GM19099 (cell line): ENCODE data around the gene LCLAT1.

Source experiments
- POLR2A ChIP-seq: IDR thresholded peaks from 3 replicates; pipeline ENCODE4 v1.6.1; 2011; ENCODE audit warnings: low read depth; ENCODE audit not compliant: insufficient read length; ENCODE audit errors: extremely low read depth

The LCLAT1 gene

DNA sequence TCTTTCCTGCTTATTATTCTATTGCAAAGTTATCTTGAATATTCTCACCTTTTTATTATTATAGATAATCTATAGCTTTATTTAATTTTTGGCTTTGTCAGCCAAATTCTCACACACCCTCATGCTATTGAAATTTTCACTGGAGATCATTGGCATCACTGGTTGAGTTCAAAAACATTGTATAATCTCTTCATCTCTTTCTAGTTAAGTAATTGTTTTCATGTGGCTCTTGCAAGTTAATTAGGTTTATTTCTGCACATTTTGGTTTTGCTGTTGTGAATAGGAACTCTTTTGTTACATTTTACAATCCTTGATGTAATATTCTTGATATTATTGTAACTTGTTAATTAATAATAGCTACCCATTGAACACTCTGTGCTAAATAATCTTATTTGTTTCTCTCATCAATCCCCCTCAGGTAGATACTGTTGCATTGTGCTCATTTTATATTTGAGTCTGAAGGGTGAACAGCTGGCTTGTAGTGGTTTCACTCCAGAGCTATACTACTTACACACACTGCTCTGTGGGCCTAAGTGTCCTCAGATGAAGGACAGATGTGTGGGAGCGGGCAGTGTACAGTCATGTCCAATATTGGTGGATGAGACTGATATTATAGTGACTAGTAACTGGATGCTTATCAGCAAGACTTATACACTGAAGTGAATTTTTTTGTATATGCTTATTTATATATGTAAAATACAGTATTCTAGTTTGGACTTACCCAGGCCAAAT is 112.7 kb downstream of the LCLAT1 start:
- no peak for TF ChIP-seq POLR2A

GRCh38 chr2:30561349-30561748 is 114.3 kb downstream of the LCLAT1 start:
- TF ChIP-seq POLR2A = no peak

DNA sequence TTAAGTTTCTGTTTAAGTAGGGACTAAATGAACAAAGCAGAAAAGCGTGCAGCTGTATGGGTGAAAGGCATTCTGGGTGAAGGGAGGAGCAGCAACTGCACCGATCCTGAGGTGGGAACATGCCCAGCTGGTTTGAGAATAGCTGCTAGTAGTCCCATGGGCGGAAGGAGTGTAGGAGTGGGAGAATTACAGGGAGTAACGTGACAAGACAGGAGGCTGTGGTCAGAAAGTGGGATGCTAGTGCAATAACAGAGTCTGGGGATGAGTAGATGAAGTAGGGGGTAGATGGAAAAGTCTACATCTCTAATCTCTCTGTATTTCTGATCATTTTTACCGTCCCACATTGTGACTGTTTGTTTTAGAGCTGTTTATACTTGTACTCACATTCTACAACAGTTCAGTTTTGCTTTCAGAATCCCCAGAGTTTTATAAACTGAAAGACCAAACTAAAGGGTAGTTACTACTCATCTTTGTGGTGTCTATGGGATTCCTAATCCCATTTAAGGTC is 118.9 kb downstream of the LCLAT1 start:
- no peak for TF ChIP-seq POLR2A

GRCh38 chr2:30566631-30567030 is 119.6 kb downstream of the LCLAT1 start:
- no peak for TF ChIP-seq POLR2A

GRCh38 chr2:30567317-30567716 is 120.3 kb downstream of the LCLAT1 start:
- no peak for TF ChIP-seq POLR2A

DNA sequence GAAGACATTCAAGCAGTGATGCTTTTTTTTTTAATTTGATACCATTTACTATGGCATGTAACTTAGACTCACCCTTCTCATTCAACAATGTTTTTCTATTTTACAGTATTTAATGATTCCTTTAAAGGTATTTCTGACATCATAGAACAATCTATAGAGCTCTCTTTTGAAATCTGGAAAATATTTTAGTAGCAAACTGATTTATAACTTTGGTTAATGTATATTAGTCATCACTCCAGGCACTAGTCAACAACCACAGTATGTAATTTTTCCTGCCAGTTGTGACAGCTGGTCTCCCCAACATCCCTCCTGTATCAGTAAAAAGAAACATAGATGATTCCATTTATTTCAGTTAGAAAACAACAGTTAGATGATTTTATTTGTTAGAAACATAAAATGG is 122.9 kb downstream of the LCLAT1 start:
- TF ChIP-seq POLR2A = no peak

- no peak for TF ChIP-seq POLR2A
These were observed 130.1 kb downstream of the LCLAT1 start for GRCh38 chr2:30577151-30577550.

GRCh38 chr2:30580391-30580790 is 133.3 kb downstream of the LCLAT1 start:
- no peak for TF ChIP-seq POLR2A

DNA sequence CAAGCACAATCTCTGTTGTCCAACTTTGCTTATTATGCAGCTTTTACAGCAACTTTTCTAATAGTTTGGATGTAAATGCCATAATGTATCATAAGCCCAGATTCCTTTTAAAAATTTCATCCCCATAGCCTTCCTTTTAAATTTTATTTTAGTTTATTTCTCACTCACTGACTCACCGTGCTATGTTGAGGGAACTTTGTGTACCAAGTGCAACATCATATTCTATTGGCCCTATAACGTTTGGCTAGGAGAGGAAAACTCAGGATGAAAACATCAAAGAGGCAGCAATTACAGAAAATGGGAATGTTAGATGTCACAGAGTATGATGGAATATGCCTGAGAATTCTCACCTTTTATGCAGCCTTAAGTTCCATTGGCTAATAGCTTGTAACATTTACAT is 135.5 kb downstream of the LCLAT1 start:
- no peak for TF ChIP-seq POLR2A

DNA sequence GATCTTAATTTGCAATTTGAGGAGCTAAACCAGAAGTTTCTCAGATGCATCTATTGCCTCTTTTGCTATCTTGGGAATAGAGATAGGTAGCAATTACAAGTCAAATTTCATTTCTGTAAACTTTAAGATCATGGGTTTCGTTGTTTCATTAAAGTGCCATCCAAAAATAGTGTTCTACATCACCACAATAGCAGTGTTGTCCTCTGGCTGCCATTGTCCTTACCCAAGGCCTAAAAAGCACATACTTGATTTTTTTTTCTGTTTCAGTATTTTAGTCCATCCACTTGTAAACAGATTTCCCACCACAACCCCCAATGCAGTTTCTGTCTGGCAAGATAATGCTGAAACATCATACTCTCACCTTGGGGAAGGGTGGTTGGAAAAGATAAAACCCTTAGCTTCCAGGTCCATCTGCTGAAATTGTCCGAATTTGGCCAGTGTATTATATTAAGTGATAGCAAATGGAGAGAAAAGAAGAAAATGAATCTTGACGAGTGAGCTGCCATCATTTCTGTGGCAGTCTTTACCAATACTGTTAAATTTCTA is 136.2 kb downstream of the LCLAT1 start:
- TF ChIP-seq POLR2A = no peak

GRCh38 chr2:30584116-30584515 is 137.1 kb downstream of the LCLAT1 start:
- TF ChIP-seq POLR2A = no peak

- TF ChIP-seq POLR2A = no peak
These were observed 141.9 kb downstream of the LCLAT1 start for GRCh38 chr2:30588994-30589393.

DNA sequence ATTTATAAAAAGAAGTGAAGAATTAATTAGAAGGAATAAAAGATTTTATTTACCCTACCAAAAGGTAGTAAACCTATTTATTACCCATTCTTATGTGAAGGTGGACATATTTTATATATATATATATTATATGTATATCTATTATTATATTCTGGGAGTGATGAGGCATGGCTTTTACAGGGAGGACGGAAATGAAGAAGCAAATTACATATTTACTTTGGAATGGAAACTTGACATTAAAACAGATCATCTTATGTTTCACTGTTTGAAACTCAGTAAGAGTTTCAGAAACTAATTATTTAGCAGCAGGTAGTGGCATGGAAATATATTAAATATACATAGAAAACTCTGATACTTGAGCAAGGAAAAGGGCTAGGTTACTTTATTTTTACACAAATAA is 143.4 kb downstream of the LCLAT1 start:
- TF ChIP-seq POLR2A = no peak

- no peak for TF ChIP-seq POLR2A
These were observed 144.1 kb downstream of the LCLAT1 start for GRCh38 chr2:30591186-30591585.

DNA sequence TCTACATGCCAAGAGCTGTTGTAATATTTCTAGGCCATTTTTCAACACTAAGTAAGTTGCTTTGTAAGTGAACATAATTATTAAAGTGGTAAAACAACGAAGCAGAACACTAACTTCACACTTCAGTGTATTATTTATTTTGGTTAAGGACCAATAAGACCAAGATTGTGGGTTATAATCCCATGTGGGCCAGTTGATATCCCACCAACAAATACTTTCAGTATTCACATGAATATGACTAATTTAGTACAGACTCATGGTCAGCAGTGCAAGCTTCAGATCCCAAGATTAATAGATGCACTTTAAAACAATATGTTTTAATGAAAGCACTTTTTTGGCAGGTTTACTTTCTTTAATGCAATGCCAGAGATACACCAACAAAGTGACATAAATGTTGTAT is 154.3 kb downstream of the LCLAT1 start:
- no peak for TF ChIP-seq POLR2A

- no peak for TF ChIP-seq POLR2A
These were observed 158.2 kb downstream of the LCLAT1 start for GRCh38 chr2:30605197-30605596.
